ENCODE data around the gene EXOC3L1.
A peak's percentile ranks its signal among the peaks of the same experiment; 100 is the strongest.

The EXOC3L1 gene

DNA sequence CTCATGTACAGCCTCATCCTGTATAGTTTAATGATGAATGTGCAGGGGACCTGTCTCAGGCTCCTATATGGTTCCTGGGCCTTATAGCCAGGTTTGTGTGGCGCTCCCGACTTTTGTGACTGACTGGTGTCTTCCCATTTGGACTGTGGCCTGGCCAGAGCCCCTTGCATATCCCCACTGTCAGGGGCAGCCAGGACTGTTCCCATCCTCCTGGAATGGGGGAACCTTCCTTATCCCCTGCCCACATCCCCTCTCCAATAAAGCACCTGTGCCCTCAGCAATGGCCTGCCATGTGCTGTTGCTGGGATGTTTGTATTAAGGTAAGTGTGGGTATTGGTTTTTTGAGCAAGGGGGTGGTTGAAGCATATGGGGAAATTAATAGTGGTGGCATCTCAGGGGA is 41.7 kb downstream of the EXOC3L1 start:
- H3K4me3 ChIP-seq (ENCODE audit: low read depth, low read length) = no peak overlapping the region
- H3K27me3 ChIP-seq (replicated peaks) = no peaks in the 10 kb centered on the region
- in situ Hi-C loops (cut with HindIII; ENCODE audit: low pct_ligation_motif_present, low sequenced_read_pairs) = no loop called here
- peaks cover 31% of the 10 kb centered on the region for H3K36me3 ChIP-seq (replicated peaks)
- TF ChIP-seq, protein P1, sequence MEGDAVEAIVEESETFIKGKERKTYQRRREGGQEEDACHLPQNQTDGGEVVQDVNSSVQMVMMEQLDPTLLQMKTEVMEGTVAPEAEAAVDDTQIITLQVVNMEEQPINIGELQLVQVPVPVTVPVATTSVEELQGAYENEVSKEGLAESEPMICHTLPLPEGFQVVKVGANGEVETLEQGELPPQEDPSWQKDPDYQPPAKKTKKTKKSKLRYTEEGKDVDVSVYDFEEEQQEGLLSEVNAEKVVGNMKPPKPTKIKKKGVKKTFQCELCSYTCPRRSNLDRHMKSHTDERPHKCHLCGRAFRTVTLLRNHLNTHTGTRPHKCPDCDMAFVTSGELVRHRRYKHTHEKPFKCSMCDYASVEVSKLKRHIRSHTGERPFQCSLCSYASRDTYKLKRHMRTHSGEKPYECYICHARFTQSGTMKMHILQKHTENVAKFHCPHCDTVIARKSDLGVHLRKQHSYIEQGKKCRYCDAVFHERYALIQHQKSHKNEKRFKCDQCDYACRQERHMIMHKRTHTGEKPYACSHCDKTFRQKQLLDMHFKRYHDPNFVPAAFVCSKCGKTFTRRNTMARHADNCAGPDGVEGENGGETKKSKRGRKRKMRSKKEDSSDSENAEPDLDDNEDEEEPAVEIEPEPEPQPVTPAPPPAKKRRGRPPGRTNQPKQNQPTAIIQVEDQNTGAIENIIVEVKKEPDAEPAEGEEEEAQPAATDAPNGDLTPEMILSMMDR (IDR thresholded peaks at IDR 0.05; ENCODE audit: low read depth, low read length, missing control alignments) = no peak
- DNase-seq = no peak
- H3K27ac ChIP-seq = no peak overlapping the region

DNA sequence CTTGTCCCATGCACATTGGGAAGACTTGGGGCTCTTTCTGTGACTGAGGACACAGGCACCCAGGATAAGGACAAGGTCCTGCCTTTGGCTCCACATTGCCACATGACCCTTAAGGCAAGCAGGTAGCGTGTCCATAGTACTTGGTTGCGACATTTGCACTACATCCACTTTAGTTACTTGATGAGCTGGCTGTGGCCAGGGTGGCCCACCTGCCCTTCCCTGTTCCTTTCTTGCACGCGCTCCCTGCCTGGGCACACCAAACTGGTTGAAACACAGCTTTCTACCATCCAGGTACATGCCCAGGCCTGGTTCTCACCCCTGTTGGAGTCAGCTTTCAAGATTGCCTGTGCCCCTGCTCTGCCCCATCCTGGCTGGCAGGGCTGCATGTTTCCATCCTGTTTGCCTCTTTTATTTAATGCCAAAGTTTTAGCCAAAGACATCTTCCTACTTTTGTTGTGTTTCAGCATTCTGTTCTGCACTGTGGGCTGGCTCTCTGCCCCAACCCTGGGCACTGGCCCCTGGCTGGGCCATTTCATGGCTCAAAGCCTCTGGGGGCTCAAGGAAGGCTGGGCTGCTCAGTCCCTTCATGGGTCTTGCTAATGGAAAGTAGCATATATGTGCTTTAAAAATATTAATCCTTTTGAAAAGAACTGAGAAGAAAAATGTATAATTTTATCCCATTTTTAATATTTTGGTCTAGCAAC is 42.3 kb downstream of the EXOC3L1 start:
- in situ Hi-C loops (cut with HindIII; ENCODE audit: low pct_ligation_motif_present, low sequenced_read_pairs) = no loop called here
- TF ChIP-seq, protein P1 (IDR thresholded peaks at IDR 0.05; ENCODE audit: low read depth, low read length, missing control alignments) = no peak
- H3K36me3 ChIP-seq (replicated peaks) = peaks cover 37% of the 10 kb centered on the region
- no peaks in the 10 kb centered on the region for H3K27me3 ChIP-seq (replicated peaks)
- DNase-seq = no peak
- no peak overlapping the region for H3K27ac ChIP-seq
- H3K4me3 ChIP-seq (ENCODE audit: low read depth, low read length) = no peak overlapping the region

DNA sequence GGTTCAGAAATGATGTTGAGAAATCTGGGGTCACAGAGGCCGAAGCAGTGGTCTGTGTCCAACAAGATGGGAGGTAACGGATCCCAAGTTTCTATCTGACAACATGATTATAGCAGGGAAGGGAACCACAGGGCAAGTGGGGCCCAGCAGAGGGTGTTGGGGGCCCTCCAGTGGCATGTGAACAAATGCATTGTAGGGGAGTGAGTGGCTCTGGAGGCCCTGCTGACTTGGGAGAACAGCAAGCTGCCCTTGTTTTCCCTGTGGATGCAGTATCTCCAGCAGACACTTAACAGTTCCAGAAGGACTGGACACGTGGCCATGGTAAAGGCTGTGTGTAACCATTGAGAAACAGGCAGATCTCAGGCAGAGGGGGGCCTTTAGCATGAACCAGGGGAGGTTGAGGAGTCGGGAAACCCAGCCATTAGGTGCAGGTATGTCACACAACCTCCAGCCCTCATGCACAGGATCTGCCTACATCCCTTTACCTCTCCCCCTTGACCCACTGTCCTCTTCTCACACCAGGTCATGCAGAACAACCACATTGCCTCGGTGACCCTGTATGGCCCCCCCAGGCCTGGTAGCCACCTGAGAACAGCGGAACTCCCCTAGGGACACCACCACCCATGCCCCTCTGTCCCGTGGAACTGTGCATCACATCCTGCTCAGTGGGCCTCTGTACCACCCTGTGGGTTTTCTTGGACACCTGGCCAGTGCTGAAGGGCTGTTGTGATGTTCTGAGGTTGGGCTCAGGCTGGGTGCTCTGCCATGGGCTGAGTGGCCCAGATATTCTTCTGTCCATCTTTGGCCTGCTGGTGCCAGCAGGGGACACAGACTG is 43.2 kb downstream of the EXOC3L1 start:
- TF ChIP-seq, protein P1 (IDR thresholded peaks at IDR 0.05; ENCODE audit: low read depth, low read length, missing control alignments) = peak; percentile 26
- H3K27me3 ChIP-seq (replicated peaks) = no peaks in the 10 kb centered on the region
- no peak overlapping the region for H3K27ac ChIP-seq
- peaks cover 44% of the 10 kb centered on the region for H3K36me3 ChIP-seq (replicated peaks)
- in situ Hi-C loops (cut with HindIII; ENCODE audit: low pct_ligation_motif_present, low sequenced_read_pairs) = no loop called here
- H3K4me3 ChIP-seq (ENCODE audit: low read depth, low read length) = no peak overlapping the region
- DNase-seq = no peak

DNA sequence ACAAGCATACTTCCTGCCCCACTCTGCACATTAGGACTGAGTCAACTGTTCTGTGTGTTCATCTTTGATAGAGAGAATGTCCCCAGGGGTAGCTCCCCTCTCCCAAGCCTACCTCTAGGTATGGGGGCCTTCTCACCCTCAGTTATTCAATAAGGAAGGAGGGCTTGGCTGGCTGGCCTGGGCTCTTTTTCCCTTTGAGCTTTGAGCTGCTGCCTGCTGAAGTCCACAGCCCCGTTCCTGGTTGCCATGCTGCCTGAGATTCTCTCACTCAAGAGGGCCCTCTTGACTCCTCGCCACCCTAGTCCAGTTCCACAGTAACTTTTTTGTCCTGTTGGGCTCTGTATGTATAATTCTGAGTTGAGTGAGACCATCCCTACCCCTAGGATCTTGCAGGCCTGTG is 44.2 kb downstream of the EXOC3L1 start:
- no peak for DNase-seq
- Histone ChIP-seq H3K4me3 (ENCODE audit: low read depth, low read length) (no peak overlapping the region), H3K36me3 (replicated peaks) (peaks cover 51% of the 10 kb centered on the region), H3K27ac (no peak overlapping the region), H3K27me3 (replicated peaks) (no peaks in the 10 kb centered on the region)
- TF ChIP-seq, protein P1 (IDR thresholded peaks at IDR 0.05; ENCODE audit: low read depth, low read length, missing control alignments) = no peak
- in situ Hi-C loops (cut with HindIII; ENCODE audit: low pct_ligation_motif_present, low sequenced_read_pairs) = no loop called here

DNA sequence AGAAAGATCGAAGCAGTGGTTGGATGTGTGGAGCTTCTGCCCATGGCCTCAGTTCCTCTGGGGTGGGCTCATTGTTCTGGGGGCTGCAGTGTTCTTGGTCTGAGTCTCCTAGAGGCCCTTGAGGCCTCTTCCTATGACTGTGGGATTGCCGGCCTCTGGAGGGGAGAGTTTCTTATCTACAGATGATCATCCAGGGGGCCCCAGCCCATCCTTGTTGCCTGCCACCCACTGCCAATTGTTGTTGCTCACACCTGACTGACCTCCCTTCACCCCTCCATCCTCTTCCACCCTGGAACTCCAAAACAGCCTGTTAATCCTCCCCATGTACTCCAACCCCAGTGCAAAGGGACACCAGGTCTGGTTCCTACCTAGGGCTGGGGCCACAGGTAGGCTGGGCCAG is 45.0 kb downstream of the EXOC3L1 start:
- Histone ChIP-seq H3K4me3 (ENCODE audit: low read depth, low read length) (no peak overlapping the region), H3K27ac (no peak overlapping the region), H3K27me3 (replicated peaks) (no peaks in the 10 kb centered on the region), H3K36me3 (replicated peaks) (peaks cover 57% of the 10 kb centered on the region)
- DNase-seq = no peak
- TF ChIP-seq, protein P1 (IDR thresholded peaks at IDR 0.05; ENCODE audit: low read depth, low read length, missing control alignments) = no peak
- in situ Hi-C loops (cut with HindIII; ENCODE audit: low pct_ligation_motif_present, low sequenced_read_pairs) = no loop called here

Data from brain microvascular endothelial cell (primary cell).